ENCODE results near the gene WNT9A.

WNT9A gene

GRCh38 chr1:227915564-227916553, 31.9 kb downstream of the WNT9A start:
- no peak overlapping the region for H3K4me2 ChIP-seq
- no peak for TF ChIP-seq Cebpa-rat (IDR thresholded peaks at IDR 0.05)
- peaks cover 2 to 23% (median 10%) of the 10 kb centered on the region in 10 experiments; a peak in 14 of 20 replicates for H3K4me1 ChIP-seq
- H3K9me3 ChIP-seq (replicated peaks in 1 of 11), result 0 out of 22 replicates have a peak, but pooled peaks cover 0 to 5% (median 0%) of the 10 kb centered on the region in 11 experiments
- 0 out of 22 replicates have a peak, but pooled peaks cover 0 to 1% (median 0%) of the 10 kb centered on the region in 11 experiments for H4K20me1 ChIP-seq
- no peak overlapping the region for H3K27ac ChIP-seq
- no peaks in the 10 kb centered on the region for H3K27me3 ChIP-seq
- no peaks in the 10 kb centered on the region for H3K36me3 ChIP-seq
- no peak overlapping the region for H3K9ac ChIP-seq
- H3K4me3 ChIP-seq, result no peak overlapping the region

- Histone ChIP-seq H3K27ac (no peak overlapping the region), H3K4me3 (no peak overlapping the region), H4K20me1 (no peaks in the 10 kb centered on the region), H3K4me1 (peaks cover 5 to 30% (median 17%) of the 10 kb centered on the region in 10 experiments; a peak in 17 of 20 replicates), H3K36me3 (no peaks in the 10 kb centered on the region), H3K27me3 (no peaks in the 10 kb centered on the region), H3K4me2 (no peak overlapping the region), H3K9ac (no peak overlapping the region), H3K9me3 (replicated peaks in 1 of 11) (0 out of 22 replicates have a peak, but pooled peaks cover 0 to 5% (median 0%) of the 10 kb centered on the region in 11 experiments)
- TF ChIP-seq Cebpa-rat (IDR thresholded peaks at IDR 0.05), result no peak
These were observed 32.8 kb downstream of the WNT9A start for GRCh38 chr1:227914801-227915563.

- Histone ChIP-seq H3K4me2 (no peak overlapping the region; a peak in 1 of 22 replicates), H3K9me3 (replicated peaks in 1 of 11) (0 out of 22 replicates have a peak, but pooled peaks cover 0 to 5% (median 0%) of the 10 kb centered on the region in 11 experiments), H3K9ac (no peak overlapping the region), H3K4me1 (peaks cover 5 to 31% (median 19%) of the 10 kb centered on the region in 10 experiments; a peak in 17 of 20 replicates), H4K20me1 (no peaks in the 10 kb centered on the region), H3K27me3 (no peaks in the 10 kb centered on the region), H3K36me3 (no peaks in the 10 kb centered on the region), H3K27ac (no peak overlapping the region), H3K4me3 (no peak overlapping the region)
- no peak for TF ChIP-seq Cebpa-rat (IDR thresholded peaks at IDR 0.05)
These were observed 33.7 kb downstream of the WNT9A start for GRCh38 chr1:227913764-227914721.

- Histone ChIP-seq H3K4me1 (peaks cover 5 to 31% (median 19%) of the 10 kb centered on the region in 10 experiments; a peak in 17 of 20 replicates), H3K4me3 (no peak overlapping the region), H3K9me3 (replicated peaks in 1 of 11) (0 out of 22 replicates have a peak, but pooled peaks cover 0 to 5% (median 0%) of the 10 kb centered on the region in 11 experiments), H3K36me3 (no peaks in the 10 kb centered on the region), H3K4me2 (peak overlapping the region in 2 of 11 experiments; percentile 2 to 9; a peak in 1 of 22 replicates), H3K9ac (no peak overlapping the region), H3K27ac (no peak overlapping the region), H4K20me1 (no peaks in the 10 kb centered on the region), H3K27me3 (no peaks in the 10 kb centered on the region)
- TF ChIP-seq Cebpa-rat (IDR thresholded peaks at IDR 0.05), result no peak
These were observed 34.4 kb downstream of the WNT9A start for GRCh38 chr1:227913396-227913763.

GRCh38 chr1:227912866-227913265, 34.9 kb downstream of the WNT9A start:
- TF ChIP-seq Cebpa-rat (IDR thresholded peaks at IDR 0.05), result no peak
- Histone ChIP-seq H3K27me3 (no peaks in the 10 kb centered on the region), H3K36me3 (no peaks in the 10 kb centered on the region), H4K20me1 (no peaks in the 10 kb centered on the region), H3K9me3 (replicated peaks in 1 of 11) (0 out of 22 replicates have a peak, but pooled peaks cover 0 to 5% (median 0%) of the 10 kb centered on the region in 11 experiments), H3K4me3 (no peak overlapping the region), H3K9ac (no peak overlapping the region), H3K4me2 (peak overlapping the region in 3 of 11 experiments; percentile 2 to 9 (median 4); a peak in 1 of 22 replicates), H3K27ac (no peak overlapping the region), H3K4me1 (peaks cover 5 to 31% (median 21%) of the 10 kb centered on the region in 10 experiments; a peak in 17 of 20 replicates)

- H3K4me2 ChIP-seq, result peak overlapping the region in 3 of 11 experiments; percentile 9 to 58 (median 46); a peak in 4 of 22 replicates
- H3K36me3 ChIP-seq, result no peaks in the 10 kb centered on the region
- no peak overlapping the region; a peak in 1 of 22 replicates for H3K27ac ChIP-seq
- no peak overlapping the region for H3K4me3 ChIP-seq
- H4K20me1 ChIP-seq, result no peaks in the 10 kb centered on the region
- H3K9me3 ChIP-seq (replicated peaks in 1 of 11), result 0 out of 22 replicates have a peak, but pooled peaks cover 0 to 5% (median 0%) of the 10 kb centered on the region in 11 experiments
- no peaks in the 10 kb centered on the region for H3K27me3 ChIP-seq
- H3K9ac ChIP-seq, result no peak overlapping the region
- no peak for TF ChIP-seq Cebpa-rat (IDR thresholded peaks at IDR 0.05)
- H3K4me1 ChIP-seq, result peaks cover 5 to 31% (median 21%) of the 10 kb centered on the region in 10 experiments; a peak in 17 of 20 replicates
These were observed 36.4 kb downstream of the WNT9A start for GRCh38 chr1:227911376-227911775.

- Histone ChIP-seq H3K9me3 (replicated peaks in 1 of 11) (0 out of 22 replicates have a peak, but pooled peaks cover 0 to 5% (median 0%) of the 10 kb centered on the region in 11 experiments), H3K27ac (peak overlapping the region in 8 of 11 experiments; percentile 23 to 78 (median 60); a peak in 12 of 22 replicates), H3K4me2 (peak overlapping the region in 10 of 11 experiments; percentile 31 to 62 (median 56); a peak in 18 of 22 replicates), H3K4me1 (peaks cover 5 to 31% (median 21%) of the 10 kb centered on the region in 10 experiments; a peak in 17 of 20 replicates), H3K9ac (peak overlapping the region in 8 of 11 experiments; percentile 16 to 64 (median 32); a peak in 11 of 22 replicates), H4K20me1 (no peaks in the 10 kb centered on the region), H3K4me3 (no peak overlapping the region), H3K36me3 (no peaks in the 10 kb centered on the region), H3K27me3 (no peaks in the 10 kb centered on the region)
- TF ChIP-seq Cebpa-rat (IDR thresholded peaks at IDR 0.05), result no peak
These were observed 37.1 kb downstream of the WNT9A start for GRCh38 chr1:227910511-227911153.
